Measurements from ENCODE around the gene TRPM5.
A peak's percentile ranks its signal among the peaks of the same experiment; 100 is the strongest.

Gene TRPM5

DNA sequence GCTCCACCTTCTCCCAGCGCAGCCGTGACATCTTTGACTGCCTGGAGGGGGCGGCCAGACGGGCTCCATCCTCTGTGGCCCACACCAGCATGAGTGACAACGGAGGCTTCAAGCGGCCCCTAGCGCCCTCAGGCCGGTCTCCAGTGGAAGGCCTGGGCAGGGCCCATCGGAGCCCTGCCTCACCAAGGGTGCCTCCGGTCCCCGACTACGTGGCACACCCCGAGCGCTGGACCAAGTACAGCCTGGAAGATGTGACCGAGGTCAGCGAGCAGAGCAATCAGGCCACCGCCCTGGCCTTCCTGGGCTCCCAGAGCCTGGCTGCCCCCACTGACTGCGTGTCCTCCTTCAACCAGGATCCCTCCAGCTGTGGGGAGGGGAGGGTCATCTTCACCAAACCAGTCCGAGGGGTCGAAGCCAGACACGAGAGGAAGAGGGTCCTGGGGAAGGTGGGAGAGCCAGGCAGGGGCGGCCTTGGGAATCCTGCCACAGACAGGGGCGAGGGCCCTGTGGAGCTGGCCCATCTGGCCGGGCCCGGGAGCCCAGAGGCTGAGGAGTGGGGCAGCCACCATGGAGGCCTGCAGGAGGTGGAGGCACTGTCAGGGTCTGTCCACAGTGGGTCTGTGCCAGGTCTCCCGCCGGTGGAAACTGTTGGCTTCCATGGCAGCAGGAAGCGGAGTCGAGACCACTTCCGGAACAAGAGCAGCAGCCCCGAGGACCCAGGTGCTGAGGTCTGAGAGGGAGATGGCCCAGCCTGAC is 41.2 kb downstream of the TRPM5 start:
- DNase-seq (ENCODE audit: low read depth), result no peak

DNA sequence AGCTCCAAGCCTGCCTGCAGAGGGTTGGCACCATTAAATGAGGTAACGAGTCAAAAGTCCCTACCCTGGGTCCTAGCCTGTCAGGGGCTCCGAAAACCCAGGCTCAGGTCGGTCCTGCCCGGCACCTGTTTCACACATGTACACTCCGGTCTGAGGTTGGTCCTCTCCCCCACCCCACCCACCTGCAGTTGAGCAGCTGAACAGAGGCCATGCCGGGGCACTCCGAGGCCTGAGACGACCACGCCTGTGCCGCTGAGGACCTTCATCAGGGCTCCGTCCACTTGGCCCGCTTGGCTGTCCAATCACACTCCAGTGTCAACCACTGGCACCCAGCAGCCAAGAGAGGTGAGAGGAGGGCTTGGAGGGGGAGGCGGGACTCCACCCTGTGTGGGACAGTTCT is 42.2 kb downstream of the TRPM5 start:
- no peak for DNase-seq (ENCODE audit: low read depth)

DNA sequence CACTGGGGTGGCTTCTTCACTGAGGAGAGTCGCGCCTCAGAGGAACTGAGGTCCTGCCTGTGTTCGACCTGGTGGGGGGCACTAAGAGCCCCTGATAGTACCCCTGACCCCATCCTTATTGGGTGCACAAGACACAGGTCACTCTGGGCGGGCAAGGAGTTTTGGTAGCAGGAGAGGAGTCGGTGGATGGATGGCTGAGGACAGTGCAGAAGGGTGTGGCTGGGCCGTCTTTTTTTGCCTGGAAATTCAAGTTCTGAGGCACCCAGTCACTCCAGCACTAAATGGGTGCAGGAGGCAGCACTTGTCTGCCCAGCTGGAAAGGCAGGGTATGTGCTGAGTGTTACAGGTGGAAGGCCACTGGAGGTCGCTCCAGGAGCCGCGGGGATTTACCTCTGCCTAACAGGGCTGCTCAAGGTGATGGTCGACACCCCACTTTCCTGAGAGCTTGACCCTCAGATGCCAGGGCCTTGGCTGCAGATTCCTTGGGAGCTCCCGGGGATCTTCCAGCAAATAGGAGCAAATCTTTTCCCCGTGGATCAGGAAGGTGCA is 42.8 kb downstream of the TRPM5 start:
- no peak for DNase-seq (ENCODE audit: low read depth)

DNA sequence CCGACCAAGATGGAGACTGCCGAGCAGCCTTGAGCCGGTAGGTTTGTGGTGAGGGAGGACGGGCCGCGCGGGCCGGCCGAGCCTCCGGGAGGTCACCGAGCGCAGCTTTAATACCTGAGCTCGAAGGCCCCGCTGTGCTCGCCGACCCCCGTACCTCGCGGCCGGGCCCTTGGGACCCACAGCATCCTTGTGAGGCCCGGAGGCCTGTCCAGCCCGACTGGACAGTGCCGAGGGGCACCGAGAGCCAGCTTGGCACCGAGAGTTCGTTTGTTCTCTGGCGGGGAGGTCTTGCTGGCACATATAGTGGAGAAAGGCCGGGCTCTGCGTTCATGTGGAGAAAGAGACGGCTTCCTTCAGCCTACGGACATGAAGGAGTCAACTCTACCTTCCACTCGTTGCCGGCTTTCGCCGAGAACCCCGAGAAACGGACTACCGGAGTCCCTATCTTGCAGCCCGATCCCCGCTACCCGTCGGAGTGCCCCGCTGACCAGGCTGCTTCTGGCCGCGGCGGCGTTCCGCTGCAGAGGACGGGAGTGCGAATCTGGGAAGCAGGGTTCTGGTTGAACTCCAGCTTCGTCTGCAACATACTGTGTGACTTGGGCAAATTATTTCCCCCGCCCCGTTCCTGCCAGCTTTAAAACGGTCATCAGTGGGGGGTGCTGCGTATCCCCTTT is 43.4 kb downstream of the TRPM5 start:
- DNase-seq (ENCODE audit: low read depth), result no peak

DNA sequence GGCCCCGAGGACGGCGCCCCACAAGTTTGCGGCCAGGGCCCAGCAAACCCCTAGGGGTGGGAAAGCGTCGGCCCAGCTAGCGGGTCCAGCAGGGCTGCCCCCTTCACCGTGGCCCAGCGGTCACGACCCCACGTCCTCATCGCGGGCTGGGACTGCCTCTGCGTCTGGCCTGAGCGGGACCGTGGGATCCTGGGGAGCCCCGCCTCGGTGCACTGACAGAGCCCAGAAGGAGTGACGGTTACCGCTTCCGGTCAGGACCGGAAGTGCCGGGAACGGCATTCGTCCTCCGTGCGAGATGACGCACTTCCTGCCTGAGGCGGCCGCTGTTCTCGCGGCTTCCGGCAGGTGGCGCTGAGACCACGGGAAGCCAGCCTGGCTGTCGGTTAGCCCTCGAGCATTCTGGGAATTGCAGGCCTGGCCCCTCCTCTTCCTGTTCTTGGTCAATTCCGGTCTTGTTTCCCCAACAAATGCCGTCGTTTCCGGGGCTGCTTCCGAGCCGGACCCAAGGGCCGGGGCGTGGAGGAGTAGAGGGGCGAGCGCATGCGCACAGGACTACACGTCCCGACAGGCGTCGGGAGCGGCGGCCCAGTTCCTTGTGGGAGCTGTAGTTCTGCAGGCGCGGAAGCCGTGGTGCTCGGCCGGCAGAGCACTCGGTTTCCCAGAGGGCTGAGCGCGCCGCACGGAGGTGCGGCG is 44.1 kb downstream of the TRPM5 start, which contains the start of gene TSSC4:
Gene TSSC4, plus strand, starts transcription at position 682 of the 693 bp plus-strand sequence. CDS start 1,884 bp downstream, outside the sequence.
- peak; percentile 100 for DNase-seq (ENCODE audit: low read depth)

DNA sequence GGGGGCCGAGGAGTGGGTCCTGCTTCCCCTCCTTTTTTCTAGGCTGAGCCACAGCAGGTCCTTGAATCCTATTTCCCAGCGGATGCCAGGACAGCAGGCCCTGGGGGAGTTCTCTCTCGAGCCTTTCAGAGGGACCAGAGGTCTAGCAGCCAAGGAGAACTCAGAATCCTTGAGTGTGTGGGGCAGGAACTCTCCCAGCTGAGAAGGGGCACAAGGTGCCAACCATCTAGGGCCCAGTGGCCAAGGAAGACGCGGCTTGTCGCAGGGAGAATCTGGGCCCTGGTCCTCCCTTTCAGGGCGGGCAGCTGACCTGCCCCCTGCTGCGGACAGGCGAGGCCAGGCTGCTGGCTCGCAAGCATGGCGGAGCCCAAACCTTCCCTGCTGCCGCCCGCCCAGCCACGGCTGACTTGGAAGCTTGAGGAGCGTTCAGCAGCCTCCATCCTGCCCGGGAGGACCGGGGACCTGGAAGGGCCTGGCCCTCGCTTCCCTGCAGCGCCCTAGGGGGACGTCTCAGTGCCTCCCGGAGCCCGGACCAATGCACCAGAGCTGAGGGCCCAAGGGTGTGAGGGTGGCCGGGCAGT is 44.7 kb downstream of the TRPM5 start:
- no peak for DNase-seq (ENCODE audit: low read depth)

DNA sequence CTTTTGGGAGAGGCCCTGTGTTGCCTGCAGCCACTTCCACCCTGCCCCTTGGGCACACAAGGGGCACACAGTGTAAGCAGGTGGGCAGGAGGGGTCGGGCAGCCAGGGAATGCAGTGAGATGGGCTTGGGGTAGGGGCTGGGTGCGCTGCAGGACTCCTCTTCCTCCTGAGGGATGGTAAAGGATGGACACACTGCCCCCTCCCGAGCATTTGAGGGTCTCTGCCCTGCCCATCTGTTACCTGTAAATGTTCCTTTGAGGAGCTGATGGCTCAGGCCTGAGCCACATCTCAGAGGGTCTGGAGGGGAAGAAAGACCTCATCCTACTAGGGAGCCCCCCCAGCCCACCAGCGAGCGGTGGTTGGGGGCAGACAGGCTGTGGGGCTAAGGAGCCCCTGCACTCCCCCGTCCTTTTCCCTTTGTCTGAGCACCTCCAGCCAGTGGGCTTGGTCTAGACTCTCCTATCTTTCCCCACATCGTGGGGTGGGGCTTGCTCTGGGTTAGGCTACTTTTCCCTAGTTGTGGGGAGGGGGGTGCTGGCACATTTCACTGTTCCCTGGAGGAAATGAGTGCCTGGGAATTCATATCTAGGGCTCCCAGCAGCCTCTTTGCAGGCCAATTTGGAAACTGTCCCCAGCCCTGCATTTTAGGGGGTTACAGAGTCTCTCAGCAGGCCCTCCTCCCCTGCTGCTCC is 45.5 kb downstream of the TRPM5 start:
- DNase-seq (ENCODE audit: low read depth), result no peak

DNA sequence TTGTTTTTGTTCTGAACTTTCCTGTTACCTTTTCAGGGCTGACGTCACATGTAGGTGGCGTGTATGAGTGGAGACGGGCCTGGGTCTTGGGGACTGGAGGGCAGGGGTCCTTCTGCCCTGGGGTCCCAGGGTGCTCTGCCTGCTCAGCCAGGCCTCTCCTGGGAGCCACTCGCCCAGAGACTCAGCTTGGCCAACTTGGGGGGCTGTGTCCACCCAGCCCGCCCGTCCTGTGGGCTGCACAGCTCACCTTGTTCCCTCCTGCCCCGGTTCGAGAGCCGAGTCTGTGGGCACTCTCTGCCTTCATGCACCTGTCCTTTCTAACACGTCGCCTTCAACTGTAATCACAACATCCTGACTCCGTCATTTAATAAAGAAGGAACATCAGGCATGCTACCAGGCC is 47.3 kb downstream of the TRPM5 start:
- DNase-seq (ENCODE audit: low read depth), result no peak

DNA sequence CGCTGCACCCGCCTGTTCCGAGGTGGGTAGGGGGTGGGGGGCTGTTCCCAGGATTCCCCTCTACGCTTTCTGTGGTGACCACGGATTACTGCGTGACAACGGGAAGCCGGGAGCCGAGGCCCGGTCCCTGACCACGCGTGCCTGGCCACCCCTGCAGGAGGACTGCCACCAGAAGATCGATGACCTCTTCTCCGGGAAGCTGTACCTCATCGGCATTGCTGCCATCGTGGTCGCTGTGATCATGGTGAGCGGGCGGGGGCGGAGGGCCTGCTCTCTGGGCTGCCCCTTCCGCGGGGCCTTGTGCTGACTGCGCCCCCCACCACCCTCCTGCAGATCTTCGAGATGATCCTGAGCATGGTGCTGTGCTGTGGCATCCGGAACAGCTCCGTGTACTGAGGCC is 47.8 kb downstream of the TRPM5 start:
- no peak for DNase-seq (ENCODE audit: low read depth)

DNA sequence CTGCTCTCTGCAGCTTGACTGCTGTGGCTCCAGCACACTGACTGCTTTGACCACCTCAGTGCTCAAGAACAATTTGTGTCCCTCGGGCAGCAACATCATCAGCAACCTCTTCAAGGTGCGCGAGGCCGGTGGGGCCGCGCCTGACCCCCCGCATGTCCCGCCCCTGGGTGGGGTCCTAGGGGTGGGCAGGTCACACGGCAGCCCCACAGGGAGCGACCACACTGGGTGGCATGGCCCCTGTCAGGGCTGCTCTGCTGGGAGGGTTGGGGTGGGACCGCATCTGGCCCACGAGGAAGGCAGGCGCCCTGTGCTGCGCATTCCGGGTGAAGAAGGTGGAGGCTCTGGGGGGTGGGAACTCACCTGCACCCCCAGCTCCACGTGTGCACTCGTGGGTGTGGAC is 48.5 kb downstream of the TRPM5 start:
- no peak for DNase-seq (ENCODE audit: low read depth)

DNA sequence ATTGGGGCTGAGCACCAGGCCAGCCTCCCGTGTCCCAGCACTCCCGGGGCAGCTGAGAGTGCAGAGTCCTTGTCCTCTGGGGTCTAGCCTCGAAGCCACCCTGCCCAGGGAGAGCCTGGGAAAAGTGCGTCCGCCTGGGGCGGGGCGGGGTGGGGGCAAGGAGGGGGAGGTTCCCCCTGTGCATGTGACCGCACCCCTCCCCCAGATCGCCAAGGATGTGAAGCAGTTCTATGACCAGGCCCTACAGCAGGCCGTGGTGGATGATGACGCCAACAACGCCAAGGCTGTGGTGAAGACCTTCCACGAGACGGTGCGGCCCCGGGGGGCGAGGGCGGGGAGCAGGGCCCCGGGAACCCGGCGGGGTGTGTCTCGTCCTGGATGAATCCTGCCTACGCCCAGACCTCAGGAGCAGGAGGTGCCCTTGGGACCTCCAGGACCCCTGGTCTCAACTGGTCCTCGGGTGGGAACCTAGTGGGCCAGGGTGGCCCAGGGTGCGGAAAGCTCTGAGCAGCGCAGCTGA is 49.0 kb downstream of the TRPM5 start:
- DNase-seq (ENCODE audit: low read depth), result no peak

DNA sequence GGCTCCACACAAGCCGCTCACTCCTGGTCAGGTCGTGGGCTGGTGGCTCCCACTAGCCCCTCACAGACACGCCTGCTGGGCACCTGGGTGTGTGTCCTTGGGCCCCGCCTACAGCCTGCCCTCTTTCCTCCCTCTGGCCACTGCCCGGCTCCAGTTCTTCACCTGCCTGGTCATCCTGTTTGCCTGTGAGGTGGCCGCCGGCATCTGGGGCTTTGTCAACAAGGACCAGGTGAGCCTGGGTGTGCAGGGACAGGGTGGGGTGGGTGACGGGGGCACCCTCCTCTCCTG is 49.6 kb downstream of the TRPM5 start:
- no peak for DNase-seq (ENCODE audit: low read depth)

Measured in activated T-cell treated with anti-CD3 and anti-CD28 coated beads for 24 hours (primary cell).